HG03175 (cell line): Measurements from ENCODE around the gene PDXK.

Source experiments
- ATAC-seq: cut with Tn5 transposase; IDR thresholded peaks from one replicate; pipeline ENCODE4 v1.9.1; 2021; ENCODE audit warnings: mild to moderate bottlenecking, moderate library complexity; ENCODE audit not compliant: unreplicated experiment

Gene PDXK

DNA sequence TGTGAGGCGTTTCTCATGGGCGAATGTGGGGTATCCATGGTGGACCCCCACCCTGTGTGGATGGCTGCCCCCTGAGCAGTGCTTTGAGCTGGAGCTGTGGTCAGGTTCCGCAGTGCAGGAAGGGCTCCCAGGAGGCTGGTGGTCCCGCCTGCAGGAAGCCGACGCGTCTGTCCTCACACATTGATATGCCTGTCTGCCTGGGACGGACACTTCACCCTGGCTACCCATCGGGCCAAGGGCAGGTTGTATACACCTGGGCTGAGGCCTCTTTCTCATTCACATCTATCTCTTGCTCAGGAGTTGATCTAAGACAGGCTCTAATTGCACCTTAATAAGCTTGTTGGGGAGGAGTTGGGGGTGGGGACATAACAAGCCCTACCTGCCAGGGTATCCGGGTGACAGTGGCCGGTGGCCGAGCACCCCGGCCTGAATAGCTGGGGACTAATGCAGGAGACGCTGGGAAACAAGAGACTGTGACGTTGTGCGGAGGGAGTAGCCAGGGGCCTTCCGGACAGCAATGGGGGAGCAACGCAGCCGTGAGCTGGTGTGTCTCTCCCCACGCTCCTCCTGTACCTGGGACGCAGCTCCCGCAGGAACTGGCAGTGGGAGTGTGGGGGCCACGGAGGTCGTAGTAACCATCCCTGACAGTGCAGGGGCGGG lies 21.7 kb downstream of the PDXK start:
- ATAC-seq: no peak

DNA sequence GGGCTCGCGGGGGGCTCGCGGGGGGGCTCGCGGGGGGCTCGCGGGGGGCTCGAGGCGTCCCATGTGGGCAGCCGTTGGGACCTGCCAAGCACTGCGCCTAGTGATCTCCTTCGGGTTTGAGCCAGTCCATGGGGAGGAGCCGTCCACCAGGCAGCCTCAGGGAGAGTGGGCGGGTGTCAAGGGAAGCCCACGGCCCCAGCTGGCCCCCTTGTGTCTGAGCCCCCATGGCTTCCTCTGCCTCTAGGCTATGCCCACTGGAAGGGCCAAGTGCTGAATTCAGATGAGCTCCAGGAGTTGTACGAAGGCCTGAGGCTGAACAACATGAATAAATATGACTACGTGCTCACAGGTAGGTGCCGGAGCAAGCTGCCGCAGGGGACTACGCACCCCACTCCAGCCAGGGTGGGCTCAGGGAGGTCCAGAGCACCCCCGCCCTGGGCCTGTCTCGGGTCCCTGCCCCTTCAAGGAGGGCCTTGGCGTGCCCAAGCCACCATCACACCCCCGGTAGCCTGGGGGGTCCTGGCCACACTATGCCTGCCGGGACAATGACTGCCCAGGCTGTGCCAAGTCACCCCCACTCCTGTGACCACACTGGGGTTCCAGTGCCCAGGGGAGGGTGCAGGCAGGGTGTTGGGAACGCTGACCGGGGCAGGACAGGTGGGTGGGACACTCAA lies 22.6 kb downstream of the PDXK start:
- ATAC-seq: no peak

DNA sequence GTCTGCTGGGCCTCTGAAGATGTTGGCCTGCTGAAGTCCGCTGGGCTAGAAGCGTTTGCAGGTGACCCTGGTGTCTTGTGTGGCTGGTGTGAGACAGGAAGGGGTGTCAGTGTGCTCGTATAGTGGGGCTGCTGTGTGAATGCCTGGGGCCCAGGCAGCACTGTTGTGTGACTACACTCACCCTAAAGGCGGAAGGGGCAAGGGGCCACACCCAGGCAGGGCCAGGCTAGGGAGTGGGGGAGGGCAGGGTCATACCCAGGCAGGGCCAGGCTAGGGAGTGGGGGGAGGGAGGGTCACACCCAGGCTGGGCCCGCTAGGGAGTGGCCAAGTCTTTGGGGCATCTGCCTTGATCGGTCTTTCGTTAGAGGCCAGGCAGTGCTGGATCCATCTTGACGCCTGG lies 25.0 kb downstream of the PDXK start:
- ATAC-seq: no peak

DNA sequence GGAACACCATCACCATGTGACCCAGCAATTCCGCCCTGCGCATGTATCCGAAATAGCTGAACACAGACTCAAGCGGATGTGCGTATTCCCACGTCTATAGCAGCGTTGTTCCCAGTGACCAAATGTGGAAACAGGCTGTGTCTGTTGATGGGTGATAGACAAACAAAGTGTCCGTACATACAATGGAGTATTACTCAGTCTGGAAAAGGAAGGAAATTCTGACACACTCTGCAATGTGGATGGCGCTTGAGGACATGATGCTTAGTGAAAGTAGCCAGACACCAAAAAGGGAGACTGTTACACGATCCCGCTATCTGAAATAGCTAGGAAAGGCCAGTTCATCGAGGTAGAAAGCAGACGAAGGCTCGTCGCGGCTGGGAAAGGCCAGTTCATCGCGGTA lies 25.8 kb downstream of the PDXK start:
- ATAC-seq: no peak

DNA sequence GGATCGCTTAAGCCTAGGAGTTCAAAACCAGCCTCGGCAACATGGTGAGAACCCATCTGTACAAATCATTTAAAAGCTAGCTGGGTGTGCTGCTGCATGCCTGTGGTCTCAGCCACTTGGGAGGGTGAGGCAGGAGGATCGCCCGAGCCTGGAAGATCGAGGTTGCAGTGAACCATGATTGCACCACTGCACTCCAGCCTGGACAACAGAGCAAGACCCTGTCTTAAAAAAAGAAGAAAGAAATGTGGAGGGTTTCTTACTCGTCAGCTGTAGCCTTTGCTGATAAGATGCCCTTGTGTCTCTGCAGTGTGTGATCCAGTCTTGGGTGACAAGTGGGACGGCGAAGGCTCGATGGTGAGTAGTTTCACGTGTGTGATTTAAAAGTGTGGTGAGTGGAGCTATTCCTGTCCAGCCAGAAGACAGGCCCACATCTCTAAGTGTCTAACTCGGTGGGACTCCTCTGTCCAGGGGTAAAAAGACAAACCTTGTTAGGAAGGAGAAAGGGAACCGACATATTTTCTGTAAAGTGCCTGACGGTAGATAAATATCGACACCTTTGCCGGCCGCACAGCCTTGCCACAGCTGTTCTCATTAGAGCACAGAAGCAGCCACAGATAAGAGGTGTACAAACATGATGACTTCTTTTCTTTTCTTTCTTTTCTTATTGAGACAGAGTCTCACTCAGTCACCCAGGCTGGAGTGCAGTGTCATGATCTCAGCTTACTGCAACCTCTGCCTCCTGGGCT lies 27.0 kb downstream of the PDXK start:
- ATAC-seq: no peak

DNA sequence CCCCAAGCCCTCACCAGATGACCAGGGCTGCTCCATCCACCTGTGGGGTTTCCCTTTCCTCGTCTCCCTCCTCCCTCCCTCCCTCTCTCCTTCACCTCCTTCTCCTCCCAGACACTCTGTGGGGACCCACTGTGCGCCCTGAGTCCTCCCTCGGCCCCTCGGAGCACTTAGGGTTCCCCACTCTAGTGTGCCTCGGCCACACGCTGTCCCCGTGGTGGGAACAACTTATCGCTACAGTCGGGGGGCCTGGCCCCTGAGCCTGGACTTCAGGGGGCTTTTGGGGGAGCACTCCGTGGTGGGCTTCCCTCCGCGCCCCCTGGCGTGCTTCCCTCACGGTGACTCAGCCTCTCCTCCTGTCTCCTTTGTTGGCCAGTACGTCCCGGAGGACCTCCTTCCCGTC lies 29.7 kb downstream of the PDXK start:
- ATAC-seq: no peak

DNA sequence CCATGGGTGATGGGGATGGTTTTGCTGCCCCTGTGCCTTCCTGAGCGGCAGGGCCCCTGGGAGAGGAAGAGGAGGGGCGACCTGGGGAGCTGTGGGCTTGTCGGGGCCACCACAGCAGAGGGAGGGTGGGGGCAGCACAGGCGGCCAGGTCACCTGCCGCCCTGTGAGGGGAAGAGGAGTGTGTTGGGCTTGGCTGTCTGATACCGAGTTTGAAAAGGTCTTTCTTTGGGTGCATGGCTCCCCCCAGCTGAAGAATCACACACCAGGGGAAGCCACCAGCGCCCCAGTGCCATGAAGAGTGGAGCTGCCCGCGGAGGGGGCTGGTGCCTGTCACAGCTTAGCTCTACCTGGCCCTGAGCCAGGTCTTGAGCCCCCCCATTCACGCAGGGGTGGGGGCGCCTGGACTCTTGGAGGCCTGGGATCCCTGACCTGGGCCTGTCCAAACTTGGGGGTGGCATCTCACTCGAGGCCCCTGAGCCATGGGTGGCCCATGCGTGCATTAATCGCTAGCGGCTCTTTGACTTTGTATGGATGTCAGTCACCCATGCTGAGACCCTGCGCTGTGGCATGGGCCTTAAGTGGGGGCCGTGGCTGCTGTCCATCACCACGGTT lies 30.8 kb downstream of the PDXK start:
- ATAC-seq: no peak

DNA sequence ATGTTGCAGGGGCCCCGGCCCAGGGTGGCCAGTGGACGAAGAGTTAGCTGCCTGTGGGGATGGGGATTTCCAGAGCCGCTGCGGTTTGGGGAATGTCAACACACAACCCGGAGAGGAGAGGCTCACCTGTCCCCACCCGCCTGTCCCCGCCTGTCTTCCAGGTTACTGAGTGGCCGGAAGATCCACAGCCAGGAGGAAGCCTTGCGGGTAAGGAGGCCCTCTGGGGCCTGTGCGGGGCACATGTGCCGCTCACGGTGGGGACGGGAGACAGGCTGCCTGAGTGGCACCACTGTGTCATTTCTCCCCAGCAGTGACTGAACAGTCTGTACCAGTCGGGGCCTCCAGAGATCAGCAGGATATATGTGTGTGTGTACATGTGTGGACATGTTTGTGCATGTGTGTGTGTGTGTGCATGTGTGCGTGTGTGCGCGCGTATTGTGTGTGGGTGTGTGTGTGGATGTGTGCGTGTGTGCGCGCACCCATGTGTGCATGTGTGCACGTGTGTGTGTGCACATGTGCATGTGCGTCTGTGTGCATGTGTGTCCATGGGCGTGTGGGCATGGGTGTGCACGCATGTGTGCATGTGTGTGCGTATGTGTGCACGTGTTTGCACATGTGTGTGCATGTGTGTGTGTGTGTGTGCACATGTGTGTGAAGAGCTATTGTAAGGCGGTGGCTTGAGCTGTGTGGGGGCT lies 31.6 kb downstream of the PDXK start:
- ATAC-seq: no peak

DNA sequence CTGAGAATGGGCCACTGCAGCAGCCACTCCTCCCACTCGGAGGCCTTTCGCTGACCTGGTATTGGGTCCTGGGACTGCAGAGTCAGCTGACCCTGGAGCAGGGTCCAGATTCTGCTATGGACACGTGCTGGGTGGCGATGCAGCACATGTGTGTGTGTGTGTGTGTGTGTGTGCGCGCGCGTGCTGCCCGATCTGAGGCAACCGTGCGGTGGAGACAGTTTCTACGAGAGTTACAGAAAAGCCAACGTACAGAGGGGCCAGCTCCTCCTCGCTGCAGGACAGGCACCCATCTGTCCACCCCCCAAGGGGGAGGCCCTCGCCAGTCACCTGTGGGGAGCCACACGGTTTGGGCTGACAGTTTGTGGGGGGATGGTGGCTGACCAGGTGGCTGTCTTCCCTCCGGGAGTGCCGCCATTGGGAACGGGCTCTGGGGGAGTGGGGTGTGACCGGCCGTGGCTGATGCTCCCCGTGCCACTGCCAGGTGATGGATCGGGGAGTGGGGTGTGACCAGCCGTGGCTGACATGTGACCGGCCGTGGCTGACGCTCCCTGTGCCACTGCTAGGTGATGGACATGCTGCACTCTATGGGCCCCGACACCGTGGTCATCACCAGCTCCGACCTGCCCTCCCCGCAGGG lies 33.1 kb downstream of the PDXK start:
- no peak for ATAC-seq

DNA sequence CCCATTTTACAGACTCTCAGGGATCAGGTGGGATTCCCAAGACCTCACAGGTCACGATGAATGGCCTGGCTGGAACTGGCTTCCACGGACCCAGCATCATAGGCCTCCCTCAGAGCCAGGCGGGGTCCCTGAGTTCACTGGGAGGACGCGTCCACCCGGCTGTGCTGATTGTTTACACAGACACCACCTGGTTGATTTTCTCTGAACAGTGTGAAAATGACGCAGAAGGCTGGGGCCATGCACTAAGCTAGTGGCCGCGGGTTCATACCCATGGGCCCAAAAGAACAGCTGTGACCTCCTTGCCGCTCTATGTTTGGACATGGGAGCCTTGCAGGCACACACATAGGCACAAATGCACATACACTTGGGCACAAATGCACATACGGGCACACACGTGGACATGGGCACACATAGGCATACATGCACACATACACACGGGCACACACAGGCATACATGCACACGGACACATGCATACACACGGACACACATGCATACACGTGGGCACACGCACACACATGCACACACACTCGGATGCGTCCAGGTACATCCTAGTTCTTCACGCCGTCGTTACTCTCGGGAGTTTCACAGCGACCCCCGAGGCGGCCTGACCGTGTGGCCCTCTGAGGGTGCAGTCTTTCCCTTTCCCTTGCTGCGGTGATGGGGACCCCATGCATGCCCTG lies 34.0 kb downstream of the PDXK start:
- ATAC-seq: no peak

DNA sequence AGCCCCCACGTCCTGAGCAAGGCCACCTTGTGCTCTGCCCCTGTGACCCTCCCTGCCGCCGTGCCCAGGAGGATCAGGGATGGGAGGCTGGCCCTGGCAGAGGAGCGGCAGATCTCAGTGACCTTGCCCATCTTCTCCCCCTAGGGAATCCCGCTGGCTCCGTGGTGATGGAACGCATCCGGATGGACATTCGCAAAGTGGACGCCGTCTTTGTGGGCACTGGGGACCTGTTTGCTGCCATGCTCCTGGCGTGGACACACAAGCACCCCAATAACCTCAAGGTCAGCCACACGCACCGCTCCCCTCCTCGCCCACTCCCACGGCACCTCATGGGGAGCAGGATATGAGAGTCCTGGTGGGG lies 34.5 kb downstream of the PDXK start:
- ATAC-seq: no peak

DNA sequence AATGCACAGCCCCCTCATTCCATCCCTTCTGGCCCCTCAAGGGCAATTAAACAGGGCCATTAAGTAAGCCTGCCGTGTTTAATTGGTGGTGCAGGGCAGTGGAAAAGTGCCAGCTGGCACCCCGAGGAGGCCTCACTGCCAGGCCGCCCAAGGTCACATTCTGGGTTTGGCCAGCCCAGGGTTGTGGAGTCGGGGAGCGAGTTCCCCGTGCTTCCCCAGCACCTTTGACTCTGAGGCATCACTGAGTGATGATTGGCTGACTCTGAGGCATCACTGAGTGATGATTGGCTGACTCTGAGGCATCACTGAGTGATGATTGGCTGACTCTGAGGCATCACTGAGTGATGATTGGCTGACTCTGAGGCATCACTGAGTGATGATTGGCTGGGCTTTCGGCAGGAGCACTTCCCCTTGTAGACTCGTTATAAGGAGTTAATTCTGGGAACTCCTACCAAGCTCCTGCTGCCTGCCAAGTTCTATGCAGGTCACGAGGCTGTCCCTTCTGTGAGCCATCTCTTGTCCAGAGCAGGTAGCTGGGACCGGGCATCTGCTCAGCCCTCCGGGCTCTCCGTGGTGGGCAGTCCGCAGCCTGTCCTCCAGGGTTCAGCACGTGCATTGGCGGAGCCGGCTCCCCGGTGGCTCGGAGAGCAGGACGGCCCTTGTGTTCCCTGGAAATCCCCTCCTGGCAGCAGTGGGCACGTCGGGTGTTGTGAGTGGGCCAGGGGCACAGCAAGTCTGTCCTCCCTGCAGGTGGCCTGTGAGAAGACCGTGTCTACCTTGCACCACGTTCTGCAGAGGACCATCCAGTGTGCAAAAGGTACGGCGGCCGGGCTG lies 36.2 kb downstream of the PDXK start:
- ATAC-seq: no peak

DNA sequence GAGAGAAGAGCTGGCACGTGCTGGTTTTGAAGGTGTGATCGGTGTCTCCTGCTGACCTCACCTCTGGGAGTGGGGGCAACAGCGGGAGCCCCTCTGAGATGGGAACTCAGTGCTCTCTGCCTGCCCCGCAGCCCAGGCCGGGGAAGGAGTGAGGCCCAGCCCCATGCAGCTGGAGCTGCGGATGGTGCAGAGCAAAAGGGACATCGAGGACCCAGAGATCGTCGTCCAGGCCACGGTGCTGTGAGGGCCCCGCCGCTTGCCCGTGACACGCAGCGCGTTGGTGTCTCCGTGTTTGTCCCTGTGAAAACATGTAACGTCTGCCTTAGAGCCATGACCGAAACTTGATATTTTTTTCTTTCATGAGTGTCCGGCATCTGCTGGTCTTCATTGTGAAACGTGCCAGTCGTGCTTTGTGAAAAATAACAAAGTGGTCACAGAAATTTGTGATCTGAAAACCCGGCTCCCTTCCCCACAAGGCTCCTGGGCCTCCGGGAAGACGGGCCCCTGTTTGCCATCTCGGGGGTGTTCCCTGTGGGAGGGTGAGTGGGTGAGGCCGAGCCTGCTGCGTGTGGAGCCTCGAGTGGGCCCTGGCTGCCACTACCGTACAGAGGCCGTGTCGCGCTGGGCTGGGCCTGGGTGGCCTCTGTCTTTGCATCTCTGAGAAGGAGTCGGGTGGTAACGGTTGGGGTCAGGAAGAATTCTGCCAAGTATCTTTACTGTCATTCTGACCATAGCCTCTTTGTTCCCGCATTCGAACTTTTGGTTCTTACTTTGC lies 37.1 kb downstream of the PDXK start:
- ATAC-seq: no peak

DNA sequence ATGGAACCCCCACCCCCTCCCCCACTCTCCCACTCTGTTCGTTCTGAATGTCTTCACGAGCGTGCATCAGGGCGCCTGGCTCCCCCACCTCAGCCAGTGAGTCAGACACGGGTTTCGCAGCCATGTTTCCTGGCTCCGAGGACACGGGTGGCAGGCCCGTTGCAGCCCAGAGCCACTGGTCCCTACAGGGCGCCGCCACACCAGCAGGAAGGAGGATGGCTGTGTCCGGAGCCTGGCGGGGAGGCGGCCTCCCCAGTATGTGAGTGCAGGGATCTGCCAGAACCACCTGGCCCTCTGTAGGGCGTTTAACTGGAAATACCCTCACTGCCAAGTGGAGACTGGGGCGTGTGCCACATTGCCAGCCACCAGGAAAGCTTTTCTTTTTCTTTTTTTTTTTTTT lies 38.7 kb downstream of the PDXK start:
- ATAC-seq: no peak

DNA sequence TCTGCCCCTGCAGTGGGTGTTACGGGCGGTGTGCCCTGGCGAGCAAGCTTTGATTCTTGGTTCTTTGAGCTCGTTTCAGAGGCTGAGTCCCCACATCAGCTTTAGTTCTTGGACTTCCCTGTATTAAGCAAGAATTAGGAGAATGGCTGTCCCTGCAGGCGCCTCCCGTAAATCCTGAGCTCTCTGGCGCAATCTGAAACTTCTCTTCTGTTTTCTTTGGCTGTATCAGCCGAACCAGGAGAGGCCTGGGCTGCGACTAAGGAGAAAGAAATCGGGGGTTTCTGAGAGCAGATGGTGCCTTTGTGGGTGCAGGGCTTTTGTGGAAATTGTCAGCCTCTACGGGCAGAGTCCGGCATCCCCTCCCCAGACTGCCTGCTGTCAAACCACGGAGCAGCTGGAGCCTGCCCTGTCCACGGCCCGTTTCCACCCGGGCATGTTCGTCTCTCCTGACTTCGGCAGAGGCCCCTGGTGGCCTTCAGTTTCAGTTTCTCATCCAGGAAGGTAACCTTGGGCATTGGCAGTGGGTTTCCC lies 39.2 kb downstream of the PDXK start:
- no peak for ATAC-seq

DNA sequence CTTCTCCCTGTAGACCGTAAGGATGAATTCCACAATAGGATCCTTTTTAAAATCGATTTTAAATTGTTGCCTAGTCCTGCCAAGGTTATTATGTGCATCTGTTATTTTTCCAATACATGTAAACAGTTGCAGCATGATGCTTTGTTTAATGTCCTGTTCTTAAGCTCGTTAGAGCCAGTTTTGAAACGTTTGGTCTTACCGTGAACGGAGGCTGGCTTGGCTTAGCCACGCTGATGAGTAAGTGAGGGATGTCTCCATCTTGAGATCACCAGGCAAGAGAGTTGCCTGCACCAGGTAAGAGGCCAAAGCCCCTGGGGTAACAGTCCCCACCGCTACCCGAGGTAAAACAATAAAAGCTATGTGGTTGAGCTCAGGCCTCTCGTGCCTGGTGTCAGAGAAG lies 39.9 kb downstream of the PDXK start:
- ATAC-seq: no peak

DNA sequence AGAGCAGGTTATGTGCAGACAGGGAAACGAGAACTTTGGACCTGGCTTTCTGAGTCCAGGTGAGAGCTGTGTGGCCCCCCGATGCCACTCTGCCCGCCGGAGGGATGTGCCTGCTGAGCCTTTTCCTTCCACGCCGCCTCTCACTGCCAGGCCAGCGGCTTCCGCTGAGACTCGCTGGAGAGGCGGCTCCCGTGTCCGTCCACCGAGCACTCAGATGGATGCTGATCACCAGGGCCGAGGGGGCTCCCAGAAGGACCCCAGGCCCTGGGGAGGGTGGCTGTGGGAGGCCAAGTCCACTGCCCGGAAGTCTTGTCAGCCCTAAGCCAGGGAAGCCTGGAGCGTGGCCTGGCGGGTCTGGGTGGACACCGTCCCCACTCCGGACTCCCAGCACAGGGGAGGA lies 40.7 kb downstream of the PDXK start:
- ATAC-seq: no peak

DNA sequence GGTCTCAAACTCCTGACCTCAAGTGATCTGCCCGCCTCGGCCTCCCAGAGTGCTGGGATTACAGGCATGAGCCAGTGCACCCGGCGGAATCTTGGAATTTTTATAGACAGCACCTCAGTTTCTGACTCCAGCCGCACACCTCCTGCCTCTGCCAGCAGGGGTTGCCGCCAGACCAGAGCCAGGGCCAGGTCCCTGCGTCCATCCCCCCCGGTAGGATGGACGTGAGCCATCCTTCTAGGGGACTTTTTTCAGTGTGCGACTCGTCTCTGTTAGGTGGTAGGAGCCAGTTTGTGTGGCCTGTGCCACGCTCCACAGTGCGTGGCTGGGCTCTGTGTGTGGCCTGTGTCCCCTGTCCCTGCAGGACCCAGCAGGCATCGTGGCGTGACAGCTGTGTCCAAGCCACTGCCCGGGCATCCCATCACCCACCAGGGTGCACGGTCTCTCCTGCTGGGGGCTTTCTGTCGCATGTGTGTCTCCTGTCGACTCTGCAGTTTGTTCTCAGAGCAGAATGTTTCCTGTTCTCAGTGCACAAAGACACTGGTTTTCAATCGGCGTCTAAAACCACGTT lies 41.5 kb downstream of the PDXK start:
- no peak for ATAC-seq
